Measurements from ENCODE around the gene LRRC49. TPM values are rescaled to one million over a fixed set of nuclear protein-coding genes. Genes with fewer than 3 reads are reported as not detected.
A peak's percentile ranks its signal among the peaks of the same experiment; 100 is the strongest.

Gene LRRC49
- total RNA-seq, 1 experiment from 2014 or later: 6.2 TPM

GRCh38 chr15:71093054-71094024 lies 200.7 kb downstream of the LRRC49 start:
- CTCF ChIA-PET: no interaction called here

DNA sequence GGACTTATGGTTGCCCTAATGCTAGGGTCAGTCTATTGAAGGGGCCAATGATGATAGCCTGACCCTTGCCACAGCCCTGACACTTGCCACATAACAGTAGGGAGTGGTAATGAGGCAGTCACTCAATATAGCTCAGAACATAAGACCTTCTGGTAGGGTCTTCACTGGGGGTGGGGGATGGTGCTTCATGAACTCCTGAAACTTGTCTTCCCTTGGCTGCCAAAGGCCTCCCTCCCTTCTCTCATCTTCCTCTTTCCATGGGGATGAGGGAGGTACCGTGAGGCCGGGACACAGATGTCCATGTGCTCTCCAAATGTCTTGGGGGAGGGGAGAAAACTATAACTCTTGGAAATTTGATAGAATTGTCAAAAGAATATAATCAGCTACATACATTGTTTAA lies 201.5 kb downstream of the LRRC49 start:
- intact Hi-C loops (cut with micrococcal nuclease; ENCODE audit: unreplicated experiment): no loop called here
- H3K4me3 ChIP-seq: no peak overlapping the region
- no peak for DNase-seq
- no peaks in the 10 kb centered on the region for H3K27me3 ChIP-seq (ENCODE audit: insufficient read depth, low read depth)
- H3K4me1 ChIP-seq (replicated peaks; ENCODE audit: insufficient read depth): peaks cover 28% of the 10 kb centered on the region
- ChIA-PET CTCF (no interaction called here), POLR2A (ENCODE audit: unreplicated experiment) (no interaction called here)
- no peaks in the 10 kb centered on the region for H3K9me2 ChIP-seq (ENCODE audit: insufficient read depth)
- no peaks in the 10 kb centered on the region for H3K36me3 ChIP-seq (ENCODE audit: low read depth)
- no peaks in the 10 kb centered on the region for H4K20me1 ChIP-seq (ENCODE audit: insufficient read depth)
- peak overlapping the region; percentile 59 for H3K4me2 ChIP-seq
- H3K9me3 ChIP-seq (ENCODE audit: insufficient read depth, low read depth): no peaks in the 10 kb centered on the region
- 0 out of 2 replicates have a peak, but pooled peaks cover 10% of the 10 kb centered on the region for H3F3A ChIP-seq (ENCODE audit: insufficient read depth, low read depth)
- no peak overlapping the region for H2AFZ ChIP-seq
- H3K27ac ChIP-seq: no peak overlapping the region
- no peaks in the 10 kb centered on the region for H3K79me2 ChIP-seq (ENCODE audit: low read depth)
- BruUV-seq (replicated peaks): no TSS peak
- TF ChIP-seq CTCF (conservative IDR thresholded peaks at IDR 0.05): no peak
- no peak for TF ChIP-seq EZH2 (IDR thresholded peaks at IDR 0.05; ENCODE audit: low read depth)

More at GRCh38 chr15:71093054-71094024, 200.7 kb downstream of the LRRC49 start:
- H3K4me3 ChIP-seq: no peak overlapping the region
- H3K27me3 ChIP-seq (ENCODE audit: insufficient read depth, low read depth): no peaks in the 10 kb centered on the region
- DNase-seq: peak; percentile 69 to 84
- no peaks in the 10 kb centered on the region for H3K9me3 ChIP-seq (ENCODE audit: insufficient read depth, low read depth)
- no TSS peak for BruUV-seq (replicated peaks)
- POLR2A ChIA-PET (ENCODE audit: unreplicated experiment): interaction anchor here (0.6 to 0.7 kb wide), 2 partner anchors 13 to 1138 kb away, joined by 3 to 6 read pairs; no protein-coding TSS in a partner anchor
- H3K36me3 ChIP-seq (ENCODE audit: low read depth): no peaks in the 10 kb centered on the region
- peak overlapping the region; percentile 3; the same call in 1 of the 2 replicates for H2AFZ ChIP-seq
- H3K27ac ChIP-seq: 0 out of 2 replicates have a peak overlapping the region, but pooled peaks have one; percentile 14
- intact Hi-C loops (cut with micrococcal nuclease; ENCODE audit: unreplicated experiment): loop anchor here (1.0 kb wide), 1 partner anchor 14 kb away; no protein-coding TSS in a partner anchor
- no peaks in the 10 kb centered on the region for H3K9me2 ChIP-seq (ENCODE audit: insufficient read depth)
- no peaks in the 10 kb centered on the region for H3K79me2 ChIP-seq (ENCODE audit: low read depth)
- 0 out of 2 replicates have a peak, but pooled peaks cover 10% of the 10 kb centered on the region for H3F3A ChIP-seq (ENCODE audit: insufficient read depth, low read depth)
- H3K4me2 ChIP-seq: peak overlapping the region; percentile 59
- H3K4me1 ChIP-seq (replicated peaks; ENCODE audit: insufficient read depth): peaks cover 28% of the 10 kb centered on the region
- no peaks in the 10 kb centered on the region for H4K20me1 ChIP-seq (ENCODE audit: insufficient read depth)
- TF ChIP-seq CTCF (conservative IDR thresholded peaks at IDR 0.05): no peak
- no peak for TF ChIP-seq EZH2 (IDR thresholded peaks at IDR 0.05; ENCODE audit: low read depth)

GRCh38 chr15:71096676-71097075 lies 204.1 kb downstream of the LRRC49 start:
- TF ChIP-seq EZH2 (IDR thresholded peaks at IDR 0.05; ENCODE audit: low read depth) (no peak), CTCF (conservative IDR thresholded peaks at IDR 0.05) (no peak)
- intact Hi-C loops (cut with micrococcal nuclease; ENCODE audit: unreplicated experiment): no loop called here
- BruUV-seq (replicated peaks): no TSS peak
- peak overlapping the region; percentile 25; the same call in 1 of the 2 replicates for H2AFZ ChIP-seq
- peak overlapping the region; percentile 15; the same call in 1 of the 2 replicates for H3K4me2 ChIP-seq
- H4K20me1 ChIP-seq (ENCODE audit: insufficient read depth): no peaks in the 10 kb centered on the region
- H3F3A ChIP-seq (ENCODE audit: insufficient read depth, low read depth): 0 out of 2 replicates have a peak, but pooled peaks cover 10% of the 10 kb centered on the region
- DNase-seq: peak in 1 of 2 experiments; percentile 45
- no peaks in the 10 kb centered on the region for H3K9me2 ChIP-seq (ENCODE audit: insufficient read depth)
- no peaks in the 10 kb centered on the region for H3K79me2 ChIP-seq (ENCODE audit: low read depth)
- H3K27me3 ChIP-seq (ENCODE audit: insufficient read depth, low read depth): no peaks in the 10 kb centered on the region
- CTCF ChIA-PET: no interaction called here
- H3K4me3 ChIP-seq: no peak overlapping the region
- no peaks in the 10 kb centered on the region for H3K9me3 ChIP-seq (ENCODE audit: insufficient read depth, low read depth)
- POLR2A ChIA-PET (ENCODE audit: unreplicated experiment): interaction anchor here (0.6 kb wide), 4 partner anchors 9 to 179 kb away, joined by 3 to 10 read pairs (median 4); no protein-coding TSS in a partner anchor
- peak overlapping the region; percentile 36; the same call in 1 of the 2 replicates for H3K27ac ChIP-seq
- H3K4me1 ChIP-seq (replicated peaks; ENCODE audit: insufficient read depth): peaks cover 28% of the 10 kb centered on the region
- H3K36me3 ChIP-seq (ENCODE audit: low read depth): no peaks in the 10 kb centered on the region
